Measurements from ENCODE around the gene TTLL7. TPM values are rescaled to one million over a fixed set of nuclear protein-coding genes. Genes with fewer than 3 reads are reported as not detected.
A peak's percentile ranks its signal among the peaks of the same experiment; 100 is the strongest.

The TTLL7 gene
- total and polyA plus RNA-seq, 9 of the 15 experiments (the other 6 are each of a cell fraction or from before 2014, with no cell fraction given), result 0.63 to 2.6 (median 1.7) TPM

- Histone ChIP-seq H3K9me1 (ENCODE audit: control insufficient read depth, insufficient read depth, low read length) (no peaks in the 10 kb centered on the region), H4K20me1 (replicated peaks; ENCODE audit: control insufficient read depth, insufficient read depth, low read length) (no peaks in the 10 kb centered on the region), H3K9ac (ENCODE audit: insufficient read depth in 1 of 2, low read depth in 2 of 2, low read length in 2 of 2) (no peak overlapping the region), H3K4me2 (ENCODE audit: insufficient read depth, low read length) (no peak overlapping the region), H2AFZ (ENCODE audit: low read depth, low read length) (no peak overlapping the region), H3K4me1 (replicated peaks in 1 of 2; ENCODE audit: control insufficient read depth in 2 of 2, insufficient read depth in 2 of 2, low read length in 2 of 2) (peaks cover 0 to 9% of the 10 kb centered on the region in 2 experiments; a peak in 1 of 5 replicates), H3K79me2 (ENCODE audit: control insufficient read depth, insufficient read depth, low read length) (no peaks in the 10 kb centered on the region), H3K27ac (ENCODE audit: extremely low read depth, low read depth, low read length) (no peak overlapping the region), H3K36me3 (ENCODE audit: control insufficient read depth, insufficient read depth, low read length) (no peaks in the 10 kb centered on the region), H3K27me3 (ENCODE audit: control insufficient read depth in 2 of 2, insufficient read depth in 2 of 2, low read length in 2 of 2) (no peaks in the 10 kb centered on the region), H3K9me3 (replicated peaks; ENCODE audit: control insufficient read depth, insufficient read depth, low read depth, low read length) (no peaks in the 10 kb centered on the region), H3K4me3 (no peak overlapping the region)
- WGBS (ENCODE audit: insufficient coverage, low coverage, missing lambda C conversion rate), result 0% methylated on average over 1 of the region's 1 CpG
- CTCF ChIA-PET (ENCODE audit: low intra/inter-chr PET ratio), result no interaction called here
- POLR2A ChIA-PET, result no interaction called here
- TF ChIP-seq CEBPB (tag; IDR thresholded peaks at IDR 0.05) (no peak), RAD21 (CRISPR knock-in tag; conservative IDR thresholded peaks at IDR 0.05 in 1 of 2, IDR thresholded peaks at IDR 0.05 in 1 of 2) (peak; percentile 25 to 39; a peak in 2 of 4 replicates)
- in situ Hi-C loops (cut with MboI), result no loop called here
- no peak for ATAC-seq
- FAIRE-seq, result no peak
- no TSS peak for BruUV-seq (replicated peaks)
- DNase-seq (ENCODE audit: extremely low read depth in 1 of 4, low spot score in 3 of 4), result no peak
- intact Hi-C loops (cut with micrococcal nuclease), result no loop called here
Observed at GRCh38 chr1:83857103-83857502, 141.8 kb downstream of the TTLL7 start.

GRCh38 chr1:83856381-83856780, 142.6 kb downstream of the TTLL7 start:
- no peaks in the 10 kb centered on the region for H3K9me3 ChIP-seq (replicated peaks; ENCODE audit: control insufficient read depth, insufficient read depth, low read depth, low read length)
- H3K4me1 ChIP-seq (replicated peaks in 1 of 2; ENCODE audit: control insufficient read depth in 2 of 2, insufficient read depth in 2 of 2, low read length in 2 of 2), result peaks cover 0 to 9% of the 10 kb centered on the region in 2 experiments; a peak in 1 of 5 replicates
- no peak overlapping the region for H2AFZ ChIP-seq (ENCODE audit: low read depth, low read length)
- in situ Hi-C loops (cut with MboI) (no loop called here), intact Hi-C loops (cut with micrococcal nuclease) (no loop called here)
- ATAC-seq, result no peak
- H3K4me3 ChIP-seq, result no peak overlapping the region
- H3K9me1 ChIP-seq (ENCODE audit: control insufficient read depth, insufficient read depth, low read length), result no peaks in the 10 kb centered on the region
- no peaks in the 10 kb centered on the region for H3K27me3 ChIP-seq (ENCODE audit: control insufficient read depth in 2 of 2, insufficient read depth in 2 of 2, low read length in 2 of 2)
- BruUV-seq (replicated peaks), result no TSS peak
- DNase-seq (ENCODE audit: extremely low read depth in 1 of 4, low spot score in 3 of 4), result no peak
- ChIA-PET POLR2A (no interaction called here), CTCF (ENCODE audit: low intra/inter-chr PET ratio) (no interaction called here)
- no peak overlapping the region for H3K27ac ChIP-seq (ENCODE audit: extremely low read depth, low read depth, low read length)
- H4K20me1 ChIP-seq (replicated peaks; ENCODE audit: control insufficient read depth, insufficient read depth, low read length), result no peaks in the 10 kb centered on the region
- no peaks in the 10 kb centered on the region for H3K79me2 ChIP-seq (ENCODE audit: control insufficient read depth, insufficient read depth, low read length)
- 0% methylated on average over 2 of the region's 2 CpGs for WGBS (ENCODE audit: insufficient coverage, low coverage, missing lambda C conversion rate)
- no peak overlapping the region for H3K9ac ChIP-seq (ENCODE audit: insufficient read depth in 1 of 2, low read depth in 2 of 2, low read length in 2 of 2)
- no peak overlapping the region for H3K4me2 ChIP-seq (ENCODE audit: insufficient read depth, low read length)
- FAIRE-seq, result no peak
- no peaks in the 10 kb centered on the region for H3K36me3 ChIP-seq (ENCODE audit: control insufficient read depth, insufficient read depth, low read length)
- TF ChIP-seq LARP7 (IDR thresholded peaks at IDR 0.05), result no peak
- TF ChIP-seq PREB (CRISPR knock-in tag; IDR thresholded peaks at IDR 0.05), result no peak
- no peak for TF ChIP-seq ARID2 (IDR thresholded peaks at IDR 0.05)
- TF ChIP-seq GTF3C2 (IDR thresholded peaks at IDR 0.05; ENCODE audit: borderline replicate concordance, extremely low read depth, insufficient read length), result no peak
- no peak for TF ChIP-seq POLR2A (conservative IDR thresholded peaks at IDR 0.05)
- TF ChIP-seq HDGF (IDR thresholded peaks at IDR 0.05), result no peak
- TF ChIP-seq ZNF511 (CRISPR knock-in tag; IDR thresholded peaks at IDR 0.05), result no peak
- no peak for TF ChIP-seq HMGXB4 (CRISPR knock-in tag; IDR thresholded peaks at IDR 0.05)
